Activated T-helper 17 cell treated with anti-CD3 and anti-CD28 coated beads, Interleukin-2, amount 50 U/mL, for 72 hours (primary cell): ENCODE results near the gene CCNL2. TPM values are rescaled to one million over a fixed set of nuclear protein-coding genes. Genes with fewer than 3 reads are reported as not detected.
A peak's percentile ranks its signal among the peaks of the same experiment; 100 is the strongest.

Experiments used
- ATAC-seq: fragments of 150-1000 bp; cut with Tn5 transposase; replicated peaks from 2 replicates; pipeline ENCODE4 v1.10.0; 2021; ENCODE audit warnings: mild to moderate bottlenecking, moderate library complexity
- H3K27ac Mint-ChIP-seq: one replicate; pipeline ENCODE4 v1.8.0; 2022; ENCODE audit warnings: mixed read lengths
- H3K27me3 Mint-ChIP-seq: one replicate; pipeline ENCODE4 v1.8.0; 2022; ENCODE audit warnings: mixed read lengths
- H3K36me3 Mint-ChIP-seq: one replicate; pipeline ENCODE4 v1.8.0; 2022; ENCODE audit warnings: low read depth, mild to moderate bottlenecking, mixed read lengths
- H3K4me1 Mint-ChIP-seq: one replicate; pipeline ENCODE4 v1.8.0; 2022; ENCODE audit warnings: mixed read lengths
- H3K4me3 Mint-ChIP-seq: one replicate; pipeline ENCODE4 v1.8.0; 2022; ENCODE audit warnings: mild to moderate bottlenecking, mixed read lengths
- H3K9me3 Mint-ChIP-seq: one replicate; pipeline ENCODE4 v1.8.0; 2022; ENCODE audit warnings: mixed read lengths
- total RNA-seq, 2 donors: library from RNA; stranded (reverse); gene quantifications; one replicate each; pipeline ENCODE4 v1.2.3, GENCODE V29; 2022

Gene CCNL2
- total RNA-seq, 2 donors from 2014 or later = 103 to 107 TPM

DNA sequence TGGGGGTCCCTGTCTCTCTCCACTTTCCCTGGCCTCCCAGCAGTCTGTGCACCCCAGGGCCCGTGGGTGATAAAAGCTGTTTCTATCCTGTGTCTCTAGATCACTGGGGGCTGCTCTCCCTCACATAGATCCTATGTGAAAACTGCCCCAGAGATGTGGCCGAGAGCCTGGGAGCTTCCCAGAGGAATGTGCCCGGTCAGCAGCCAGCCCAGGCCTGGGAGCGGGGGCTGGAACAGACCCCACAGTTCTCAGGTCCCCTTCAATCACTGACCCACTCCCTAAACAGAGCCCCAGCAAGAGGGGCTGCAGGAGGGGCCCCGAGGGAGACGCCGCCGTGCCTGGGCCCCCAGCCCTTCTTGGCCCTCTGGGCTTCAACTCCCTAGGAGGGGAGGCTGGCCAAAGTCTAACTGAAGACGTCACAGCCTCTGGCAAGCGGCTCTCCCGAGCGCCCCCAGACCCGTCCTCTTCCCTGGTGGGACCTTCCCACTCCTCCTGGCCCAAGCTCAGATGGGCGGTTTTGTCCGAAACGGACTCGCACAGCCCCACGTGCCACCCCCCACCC is 41.2 kb downstream of the CCNL2 start:
- H3K4me3 Mint-ChIP-seq = no peak overlapping the region
- H3K27ac Mint-ChIP-seq = no peak overlapping the region
- peaks cover 2% of the 10 kb centered on the region for H3K27me3 Mint-ChIP-seq

DNA sequence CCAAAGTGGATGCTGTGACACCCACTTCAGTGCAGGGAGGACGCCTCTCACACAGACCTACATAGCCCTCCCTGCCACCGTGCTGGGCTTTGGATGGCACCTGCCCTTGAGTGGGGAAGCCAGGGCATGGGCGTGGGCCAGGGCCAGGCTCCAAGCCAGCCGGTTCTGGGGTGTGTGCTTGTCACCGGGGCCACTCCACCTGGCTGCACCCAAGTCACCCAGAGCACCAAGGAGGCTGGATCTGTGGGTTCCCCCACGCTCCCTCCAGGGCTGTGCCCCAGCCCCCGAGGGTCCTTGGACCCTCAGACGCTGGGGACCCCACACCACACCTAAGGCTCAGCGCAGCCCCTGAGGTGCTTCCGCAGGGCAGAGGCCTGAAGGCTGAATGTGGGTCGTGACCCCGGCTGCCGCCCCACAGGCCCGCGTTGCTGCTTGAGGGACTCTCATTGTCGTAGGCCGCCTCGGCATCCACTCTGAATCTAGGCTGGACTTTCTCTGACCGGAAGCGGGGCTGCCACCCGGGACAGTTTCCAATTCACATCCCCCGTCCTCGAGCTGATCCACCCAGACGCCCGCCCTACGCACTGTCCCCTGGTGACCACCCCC is 42.2 kb downstream of the CCNL2 start:
- Mint-ChIP-seq H3K9me3 (no peaks in the 10 kb centered on the region), H3K4me3 (no peak overlapping the region), H3K27me3 (peaks cover 10% of the 10 kb centered on the region), H3K36me3 (no peaks in the 10 kb centered on the region), H3K27ac (no peak overlapping the region), H3K4me1 (peaks cover 12% of the 10 kb centered on the region)
- no peak for ATAC-seq

More for the DNA sequence above, 41.2 kb downstream of the CCNL2 start:
- Mint-ChIP-seq H3K36me3 (no peaks in the 10 kb centered on the region), H3K9me3 (no peaks in the 10 kb centered on the region), H3K4me1 (peaks cover 6% of the 10 kb centered on the region)
- no peak for ATAC-seq

- Mint-ChIP-seq H3K36me3 (no peaks in the 10 kb centered on the region), H3K4me3 (no peak overlapping the region), H3K27me3 (peaks cover 10% of the 10 kb centered on the region), H3K4me1 (peaks cover 12% of the 10 kb centered on the region), H3K9me3 (no peaks in the 10 kb centered on the region), H3K27ac (no peak overlapping the region)
- no peak for ATAC-seq
Measured at GRCh38 chr1:1356166-1356795, 42.9 kb downstream of the CCNL2 start.

DNA sequence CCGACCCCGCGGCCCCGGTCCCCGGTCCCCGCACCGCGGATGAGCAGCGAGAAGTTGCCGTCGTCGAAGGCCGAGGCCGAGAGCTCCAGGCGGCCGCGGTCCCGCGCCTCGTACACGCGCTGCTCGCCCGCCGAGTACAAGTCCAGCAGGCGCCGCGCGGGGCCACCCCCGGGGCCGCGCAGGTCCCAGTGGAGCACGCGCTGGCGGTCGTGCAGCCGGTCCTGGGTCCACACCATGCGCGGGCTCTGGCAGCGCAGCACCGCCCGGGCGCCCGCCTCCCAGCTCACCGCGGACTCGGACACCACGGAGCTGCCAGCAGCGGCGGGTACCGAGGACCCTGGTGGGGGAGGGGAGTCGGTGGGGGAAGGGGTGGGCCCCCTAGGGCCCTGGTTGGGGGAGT is 43.7 kb downstream of the CCNL2 start:
- no peak overlapping the region for H3K4me3 Mint-ChIP-seq
- peaks cover 6% of the 10 kb centered on the region for H3K4me1 Mint-ChIP-seq
- H3K9me3 Mint-ChIP-seq = no peaks in the 10 kb centered on the region
- H3K27ac Mint-ChIP-seq = no peak overlapping the region
- peaks cover 10% of the 10 kb centered on the region for H3K27me3 Mint-ChIP-seq
- H3K36me3 Mint-ChIP-seq = no peaks in the 10 kb centered on the region
- peak; percentile 23 for ATAC-seq

DNA sequence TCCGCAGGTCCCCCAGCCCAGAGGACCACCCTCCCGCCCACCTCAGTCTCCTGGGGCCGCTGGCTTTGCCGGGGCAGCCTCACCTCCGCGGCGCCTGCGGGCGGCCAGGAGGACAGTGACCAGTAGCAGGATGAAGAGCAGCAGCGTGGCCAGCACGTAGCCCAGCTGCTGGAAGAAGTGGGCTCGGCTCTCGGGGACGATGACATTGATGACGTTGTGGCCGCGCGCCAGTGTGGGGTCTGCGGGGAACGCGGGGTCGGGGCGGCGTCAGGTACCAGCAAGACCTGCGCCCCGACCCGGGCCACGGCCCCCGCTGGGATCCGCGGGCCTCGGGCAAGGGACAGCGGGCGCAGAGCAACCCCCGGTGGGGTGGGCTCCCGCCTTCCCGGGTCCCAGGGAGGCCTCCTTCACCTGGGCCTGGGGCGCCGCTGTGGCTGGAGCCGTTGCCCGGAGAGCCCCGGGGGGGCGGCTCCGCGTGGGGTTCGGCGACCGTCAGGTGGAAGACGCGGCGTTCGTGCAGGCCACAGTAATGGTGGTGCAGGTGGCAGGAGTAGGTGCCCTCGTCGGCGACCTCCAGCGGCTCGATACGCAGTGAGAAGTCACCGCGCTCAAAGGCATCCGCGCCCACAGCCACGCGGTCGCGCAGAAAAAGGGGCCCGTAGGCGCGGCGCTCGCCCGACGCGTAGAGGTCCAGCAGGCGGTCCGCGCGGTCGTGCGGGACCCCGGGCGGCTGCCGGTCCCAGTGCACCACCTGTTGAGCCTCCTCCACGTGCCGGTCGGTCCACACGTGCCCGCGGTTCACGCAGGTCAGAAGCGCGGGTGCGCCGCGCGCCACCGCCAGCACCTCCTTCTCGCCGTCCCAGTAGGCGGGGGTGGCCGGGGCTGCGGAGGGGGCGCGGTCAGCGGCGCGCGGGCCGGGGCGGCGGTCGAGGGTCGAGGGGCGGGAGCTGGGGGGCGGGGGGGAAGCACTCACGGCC is 44.6 kb downstream of the CCNL2 start:
- no peak for ATAC-seq
- Mint-ChIP-seq H3K9me3 (no peaks in the 10 kb centered on the region), H3K27me3 (peaks cover 10% of the 10 kb centered on the region), H3K4me3 (no peak overlapping the region), H3K36me3 (no peaks in the 10 kb centered on the region), H3K27ac (no peak overlapping the region), H3K4me1 (peaks cover 6% of the 10 kb centered on the region)

GRCh38 chr1:1353389-1354151 is 45.6 kb downstream of the CCNL2 start:
- no peak overlapping the region for H3K27ac Mint-ChIP-seq
- ATAC-seq = no peak
- H3K36me3 Mint-ChIP-seq = no peaks in the 10 kb centered on the region
- H3K4me1 Mint-ChIP-seq = peaks cover 6% of the 10 kb centered on the region
- peaks cover 10% of the 10 kb centered on the region for H3K27me3 Mint-ChIP-seq
- no peaks in the 10 kb centered on the region for H3K9me3 Mint-ChIP-seq
- no peak overlapping the region for H3K4me3 Mint-ChIP-seq

- H3K4me1 Mint-ChIP-seq = peaks cover 6% of the 10 kb centered on the region
- H3K36me3 Mint-ChIP-seq = no peaks in the 10 kb centered on the region
- ATAC-seq = no peak
- peak overlapping the region; percentile 65 for H3K4me3 Mint-ChIP-seq
- no peaks in the 10 kb centered on the region for H3K9me3 Mint-ChIP-seq
- H3K27me3 Mint-ChIP-seq = peaks cover 10% of the 10 kb centered on the region
- peak overlapping the region; percentile 47 for H3K27ac Mint-ChIP-seq
Measured at GRCh38 chr1:1352786-1353388, 46.2 kb downstream of the CCNL2 start.

GRCh38 chr1:1351511-1352427 is 47.4 kb downstream of the CCNL2 start:
- Mint-ChIP-seq H3K4me3 (peak overlapping the region; percentile 65), H3K27ac (peak overlapping the region; percentile 47), H3K9me3 (no peaks in the 10 kb centered on the region), H3K36me3 (no peaks in the 10 kb centered on the region), H3K27me3 (peaks cover 10% of the 10 kb centered on the region), H3K4me1 (peaks cover 11% of the 10 kb centered on the region)
- no peak for ATAC-seq

DNA sequence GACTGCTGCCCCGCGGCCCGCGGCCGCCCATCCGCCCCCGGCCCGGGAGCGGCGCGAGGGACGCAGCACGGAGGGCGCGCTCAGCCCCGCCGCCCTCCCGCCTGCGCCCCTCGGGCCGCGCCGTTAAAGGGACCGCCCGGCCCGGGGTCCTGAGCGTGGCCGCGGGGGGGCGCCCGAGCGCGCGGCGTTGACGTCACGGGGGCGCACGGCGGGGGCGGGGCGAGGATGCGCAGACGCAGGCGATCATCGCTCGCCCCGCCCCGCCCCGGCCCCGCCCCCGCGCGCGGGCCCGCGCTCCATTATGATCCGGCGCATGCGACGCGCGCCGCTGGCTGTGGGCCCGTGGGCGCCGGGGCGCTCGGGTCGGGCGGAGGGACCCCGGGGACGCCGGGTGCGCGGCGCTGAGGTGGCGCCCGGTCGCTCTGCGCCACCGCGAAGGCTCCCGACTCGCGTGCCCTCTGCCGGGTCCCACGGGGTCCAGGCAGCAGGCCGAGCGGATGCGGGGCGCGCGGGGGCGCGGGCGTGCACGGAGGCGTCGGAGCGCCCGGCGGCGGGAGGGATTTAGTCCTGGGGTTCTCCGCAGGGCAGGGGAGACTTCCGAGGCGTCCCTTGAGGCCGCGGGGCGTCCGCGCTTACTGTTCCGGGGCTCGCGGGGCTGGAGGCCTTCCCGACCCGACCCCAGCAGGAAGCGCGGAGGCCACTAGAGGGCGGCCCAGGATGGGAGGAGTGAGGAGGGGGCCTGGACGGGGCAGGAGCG is 49.7 kb downstream of the CCNL2 start, which contains the start of gene DVL1:
TSS of gene DVL1 (minus strand) at position 163 of the 757 bp plus-strand sequence. CDS start 353 bp downstream, outside the sequence.
- no peaks in the 10 kb centered on the region for H3K36me3 Mint-ChIP-seq

GRCh38 chr1:1348420-1349255 is 50.5 kb downstream of the CCNL2 start:
- peak overlapping the region; percentile 66 for H3K4me3 Mint-ChIP-seq
- H3K9me3 Mint-ChIP-seq = no peaks in the 10 kb centered on the region
- H3K27me3 Mint-ChIP-seq = peaks cover 7% of the 10 kb centered on the region
- H3K27ac Mint-ChIP-seq = no peak overlapping the region
- no peaks in the 10 kb centered on the region for H3K36me3 Mint-ChIP-seq
- peak; percentile 30 for ATAC-seq
- H3K4me1 Mint-ChIP-seq = peaks cover 14% of the 10 kb centered on the region

More for the DNA sequence above, 49.7 kb downstream of the CCNL2 start, which contains the start of gene DVL1:
- H3K27ac Mint-ChIP-seq = no peak within 1 kb of the TSS
- H3K4me1 Mint-ChIP-seq = peaks cover 14% of the 10 kb centered on the region
- no peaks in the 10 kb centered on the region for H3K9me3 Mint-ChIP-seq
- H3K27me3 Mint-ChIP-seq = peaks cover 10% of the 10 kb centered on the region
- peak; percentile 69 for ATAC-seq
- peak within 1 kb of the TSS; percentile 66 for H3K4me3 Mint-ChIP-seq

GRCh38 chr1:1347663-1348419 is 51.3 kb downstream of the CCNL2 start:
- Mint-ChIP-seq H3K27me3 (peaks cover 7% of the 10 kb centered on the region), H3K4me3 (peak overlapping the region; percentile 66), H3K4me1 (peaks cover 14% of the 10 kb centered on the region), H3K9me3 (no peaks in the 10 kb centered on the region), H3K27ac (peak overlapping the region; percentile 16), H3K36me3 (no peaks in the 10 kb centered on the region)
- ATAC-seq = no peak
